ENCODE results near the gene TNFRSF21. TPM values are rescaled to one million over a fixed set of nuclear protein-coding genes. Genes with fewer than 3 reads are reported as not detected.

The TNFRSF21 gene
- total RNA-seq, 1 donor from 2014 or later = 28.9 TPM

- no peak for ATAC-seq
- intact Hi-C loops (cut with DNase I) = no loop called here
- no peaks in the 10 kb centered on the region for H3K4me1 ChIP-seq
These were observed 16.8 kb downstream of the TNFRSF21 start for GRCh38 chr6:47292944-47293343.

GRCh38 chr6:47292027-47292426 is 17.7 kb downstream of the TNFRSF21 start:
- no peak for DNase-seq
- no peak for ATAC-seq

More at GRCh38 chr6:47292944-47293343, 16.8 kb downstream of the TNFRSF21 start:
- Histone ChIP-seq H3K27ac (no peak overlapping the region), H3K9me3 (peaks cover 9% of the 10 kb centered on the region), H3K27me3 (no peaks in the 10 kb centered on the region), H3K4me3 (no peak overlapping the region), H3K36me3 (no peaks in the 10 kb centered on the region)
- no peak for TF ChIP-seq CTCF (IDR thresholded peaks at IDR 0.05)
- DNase-seq = no peak

GRCh38 chr6:47290124-47290834 is 19.4 kb downstream of the TNFRSF21 start:
- H3K27me3 ChIP-seq = no peaks in the 10 kb centered on the region
- intact Hi-C loops (cut with DNase I) = no loop called here
- no peaks in the 10 kb centered on the region for H3K4me1 ChIP-seq
- no peaks in the 10 kb centered on the region for H3K36me3 ChIP-seq
- ATAC-seq = no peak
- no peak for TF ChIP-seq CTCF (IDR thresholded peaks at IDR 0.05)
- no peak overlapping the region for H3K27ac ChIP-seq
- no peak overlapping the region for H3K4me3 ChIP-seq
- peaks cover 9% of the 10 kb centered on the region for H3K9me3 ChIP-seq
- DNase-seq = no peak

More at GRCh38 chr6:47292027-47292426, 17.7 kb downstream of the TNFRSF21 start:
- Histone ChIP-seq H3K9me3 (peaks cover 9% of the 10 kb centered on the region), H3K4me1 (no peaks in the 10 kb centered on the region), H3K27ac (no peak overlapping the region), H3K27me3 (no peaks in the 10 kb centered on the region), H3K36me3 (no peaks in the 10 kb centered on the region), H3K4me3 (no peak overlapping the region)
- TF ChIP-seq CTCF (IDR thresholded peaks at IDR 0.05) = no peak
- intact Hi-C loops (cut with DNase I) = no loop called here

GRCh38 chr6:47288267-47289090 is 21.2 kb downstream of the TNFRSF21 start:
- H3K27me3 ChIP-seq = no peaks in the 10 kb centered on the region
- peaks cover 7% of the 10 kb centered on the region for H3K36me3 ChIP-seq
- ATAC-seq = no peak
- no peak for TF ChIP-seq CTCF (IDR thresholded peaks at IDR 0.05)
- H3K4me3 ChIP-seq = no peak overlapping the region
- no peak for DNase-seq
- H3K9me3 ChIP-seq = peaks cover 9% of the 10 kb centered on the region
- no peaks in the 10 kb centered on the region for H3K4me1 ChIP-seq
- intact Hi-C loops (cut with DNase I) = no loop called here
- H3K27ac ChIP-seq = no peak overlapping the region

- H3K4me1 ChIP-seq = no peaks in the 10 kb centered on the region
- H3K27me3 ChIP-seq = no peaks in the 10 kb centered on the region
- no peak for TF ChIP-seq CTCF (IDR thresholded peaks at IDR 0.05)
- peaks cover 9% of the 10 kb centered on the region for H3K9me3 ChIP-seq
- no peak overlapping the region for H3K27ac ChIP-seq
- no peak for DNase-seq
- intact Hi-C loops (cut with DNase I) = no loop called here
- peaks cover 7% of the 10 kb centered on the region for H3K36me3 ChIP-seq
- no peak for ATAC-seq
- no peak overlapping the region for H3K4me3 ChIP-seq
These were observed 23.4 kb downstream of the TNFRSF21 start for GRCh38 chr6:47286301-47286700.
